ENCODE data around the gene LASP1NB.

The LASP1NB gene

DNA sequence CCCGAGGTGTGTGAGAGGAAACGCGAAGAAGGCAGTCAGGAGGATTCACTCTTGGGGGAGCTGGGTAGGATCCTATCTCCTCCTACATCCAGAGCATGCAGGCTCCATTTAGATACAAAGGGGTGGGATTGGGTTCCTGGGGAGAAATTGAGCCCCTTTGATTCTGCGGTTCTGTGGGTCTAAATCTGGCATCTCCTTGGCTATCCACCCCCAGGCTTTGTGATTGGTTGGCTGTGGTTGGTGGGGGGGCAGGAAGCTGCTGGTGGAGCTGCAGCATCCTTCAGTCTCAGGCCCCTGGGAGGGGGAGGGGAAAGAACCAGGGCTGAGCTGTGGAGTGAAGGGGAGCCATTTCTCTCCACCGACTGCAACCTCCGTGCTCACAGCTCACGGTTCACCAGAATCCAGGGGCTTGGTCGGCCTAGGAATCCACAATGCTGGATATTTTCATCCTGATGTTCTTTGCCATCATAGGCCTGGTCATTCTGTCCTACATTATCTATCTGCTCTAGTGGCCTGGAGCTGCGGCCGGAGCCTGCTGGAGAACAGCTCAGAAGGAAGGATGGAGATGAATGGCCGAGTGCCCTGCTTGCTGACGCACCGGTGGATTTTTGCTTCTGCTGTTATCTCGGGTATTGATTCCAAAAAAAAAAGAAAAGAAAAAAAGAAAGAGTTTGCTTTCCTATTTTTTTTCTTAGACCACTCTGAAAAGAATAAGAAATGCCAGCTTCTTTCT, at the start of gene LASP1NB:
Gene LASP1NB (plus strand): TSS at position 352 of the 733 bp plus-strand sequence.
- TF ChIP-seq, protein P1, sequence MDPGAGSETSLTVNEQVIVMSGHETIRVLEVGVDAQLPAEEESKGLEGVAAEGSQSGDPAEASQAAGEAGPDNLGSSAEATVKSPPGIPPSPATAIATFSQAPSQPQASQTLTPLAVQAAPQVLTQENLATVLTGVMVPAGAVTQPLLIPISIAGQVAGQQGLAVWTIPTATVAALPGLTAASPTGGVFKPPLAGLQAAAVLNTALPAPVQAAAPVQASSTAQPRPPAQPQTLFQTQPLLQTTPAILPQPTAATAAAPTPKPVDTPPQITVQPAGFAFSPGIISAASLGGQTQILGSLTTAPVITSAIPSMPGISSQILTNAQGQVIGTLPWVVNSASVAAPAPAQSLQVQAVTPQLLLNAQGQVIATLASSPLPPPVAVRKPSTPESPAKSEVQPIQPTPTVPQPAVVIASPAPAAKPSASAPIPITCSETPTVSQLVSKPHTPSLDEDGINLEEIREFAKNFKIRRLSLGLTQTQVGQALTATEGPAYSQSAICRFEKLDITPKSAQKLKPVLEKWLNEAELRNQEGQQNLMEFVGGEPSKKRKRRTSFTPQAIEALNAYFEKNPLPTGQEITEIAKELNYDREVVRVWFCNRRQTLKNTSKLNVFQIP (CRISPR knock-in tag; IDR thresholded peaks at IDR 0.05; ENCODE audit: borderline replicate concordance, low read depth) = 0 out of 2 replicates have a peak, but pooled peaks have one; percentile 34
- TF ChIP-seq, protein P2, sequence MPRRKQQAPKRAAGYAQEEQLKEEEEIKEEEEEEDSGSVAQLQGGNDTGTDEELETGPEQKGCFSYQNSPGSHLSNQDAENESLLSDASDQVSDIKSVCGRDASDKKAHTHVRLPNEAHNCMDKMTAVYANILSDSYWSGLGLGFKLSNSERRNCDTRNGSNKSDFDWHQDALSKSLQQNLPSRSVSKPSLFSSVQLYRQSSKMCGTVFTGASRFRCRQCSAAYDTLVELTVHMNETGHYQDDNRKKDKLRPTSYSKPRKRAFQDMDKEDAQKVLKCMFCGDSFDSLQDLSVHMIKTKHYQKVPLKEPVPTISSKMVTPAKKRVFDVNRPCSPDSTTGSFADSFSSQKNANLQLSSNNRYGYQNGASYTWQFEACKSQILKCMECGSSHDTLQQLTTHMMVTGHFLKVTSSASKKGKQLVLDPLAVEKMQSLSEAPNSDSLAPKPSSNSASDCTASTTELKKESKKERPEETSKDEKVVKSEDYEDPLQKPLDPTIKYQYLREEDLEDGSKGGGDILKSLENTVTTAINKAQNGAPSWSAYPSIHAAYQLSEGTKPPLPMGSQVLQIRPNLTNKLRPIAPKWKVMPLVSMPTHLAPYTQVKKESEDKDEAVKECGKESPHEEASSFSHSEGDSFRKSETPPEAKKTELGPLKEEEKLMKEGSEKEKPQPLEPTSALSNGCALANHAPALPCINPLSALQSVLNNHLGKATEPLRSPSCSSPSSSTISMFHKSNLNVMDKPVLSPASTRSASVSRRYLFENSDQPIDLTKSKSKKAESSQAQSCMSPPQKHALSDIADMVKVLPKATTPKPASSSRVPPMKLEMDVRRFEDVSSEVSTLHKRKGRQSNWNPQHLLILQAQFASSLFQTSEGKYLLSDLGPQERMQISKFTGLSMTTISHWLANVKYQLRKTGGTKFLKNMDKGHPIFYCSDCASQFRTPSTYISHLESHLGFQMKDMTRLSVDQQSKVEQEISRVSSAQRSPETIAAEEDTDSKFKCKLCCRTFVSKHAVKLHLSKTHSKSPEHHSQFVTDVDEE (CRISPR knock-in tag; IDR thresholded peaks at IDR 0.05) = no peak
- 0 out of 2 replicates have a peak, but pooled peaks have one; percentile 37 for TF ChIP-seq ZFP3 (CRISPR knock-in tag; IDR thresholded peaks at IDR 0.05)
- peak; percentile 81 for ATAC-seq

DNA sequence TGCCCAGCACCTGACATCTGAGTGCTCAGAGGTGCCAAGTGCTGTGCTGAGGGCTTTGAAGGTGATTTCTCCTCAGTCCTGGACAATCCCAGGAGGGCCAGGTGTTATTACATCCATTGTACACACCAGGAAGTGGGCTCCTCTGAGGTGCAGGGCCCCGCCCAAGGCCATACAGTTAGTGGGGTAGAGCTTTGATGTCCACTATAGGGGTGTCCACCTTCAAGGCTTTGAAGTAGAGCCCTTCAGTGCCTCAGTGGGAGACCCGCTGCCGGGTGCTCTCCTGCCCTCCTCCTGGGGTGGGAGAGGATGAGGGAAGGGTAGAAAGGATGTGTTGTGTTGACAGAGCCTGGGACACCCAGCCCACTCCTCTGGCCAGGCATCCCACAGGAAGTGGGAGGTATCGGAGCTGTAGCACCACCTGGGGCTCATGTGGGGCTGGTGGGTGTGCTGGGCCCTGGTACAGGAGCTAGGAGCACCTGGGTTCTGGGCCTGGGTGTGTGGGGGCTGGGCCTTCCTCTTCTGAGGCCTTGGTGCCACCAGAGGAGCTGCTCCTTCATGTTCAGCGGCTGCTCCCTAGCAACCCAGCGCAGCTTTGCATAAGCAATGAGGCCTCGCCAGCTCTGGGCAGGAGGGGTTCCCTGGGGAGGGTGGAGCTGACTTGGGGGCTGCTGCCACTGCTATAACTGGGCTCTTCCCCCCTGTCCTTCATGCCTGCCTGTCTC, 48.1 kb upstream of the LASP1NB start:
- TF ChIP-seq ZFP30 (CRISPR knock-in tag; IDR thresholded peaks at IDR 0.05) (no peak), SNAI2 (CRISPR knock-in tag; IDR thresholded peaks at IDR 0.05) (no peak), ISL1 (CRISPR knock-in tag; IDR thresholded peaks at IDR 0.05) (no peak), ARNTL (CRISPR knock-in tag; IDR thresholded peaks at IDR 0.05; ENCODE audit: borderline replicate concordance, low read depth) (no peak), RARB (CRISPR knock-in tag; IDR thresholded peaks at IDR 0.05) (no peak), TCF4 (CRISPR knock-in tag; IDR thresholded peaks at IDR 0.05; ENCODE audit: borderline replicate concordance) (no peak), ZNF565 (CRISPR knock-in tag; conservative IDR thresholded peaks at IDR 0.05; ENCODE audit: low read depth) (no peak), ZNF70 (CRISPR knock-in tag; IDR thresholded peaks at IDR 0.05) (no peak), PPARA (CRISPR knock-in tag; IDR thresholded peaks at IDR 0.05; ENCODE audit: borderline replicate concordance) (no peak), OSR1 (CRISPR knock-in tag; IDR thresholded peaks at IDR 0.05) (no peak), ZC3H10 (CRISPR knock-in tag; IDR thresholded peaks at IDR 0.05) (no peak), TOX (CRISPR knock-in tag; IDR thresholded peaks at IDR 0.05; ENCODE audit: borderline replicate concordance) (no peak)
- TF ChIP-seq, protein P3, sequence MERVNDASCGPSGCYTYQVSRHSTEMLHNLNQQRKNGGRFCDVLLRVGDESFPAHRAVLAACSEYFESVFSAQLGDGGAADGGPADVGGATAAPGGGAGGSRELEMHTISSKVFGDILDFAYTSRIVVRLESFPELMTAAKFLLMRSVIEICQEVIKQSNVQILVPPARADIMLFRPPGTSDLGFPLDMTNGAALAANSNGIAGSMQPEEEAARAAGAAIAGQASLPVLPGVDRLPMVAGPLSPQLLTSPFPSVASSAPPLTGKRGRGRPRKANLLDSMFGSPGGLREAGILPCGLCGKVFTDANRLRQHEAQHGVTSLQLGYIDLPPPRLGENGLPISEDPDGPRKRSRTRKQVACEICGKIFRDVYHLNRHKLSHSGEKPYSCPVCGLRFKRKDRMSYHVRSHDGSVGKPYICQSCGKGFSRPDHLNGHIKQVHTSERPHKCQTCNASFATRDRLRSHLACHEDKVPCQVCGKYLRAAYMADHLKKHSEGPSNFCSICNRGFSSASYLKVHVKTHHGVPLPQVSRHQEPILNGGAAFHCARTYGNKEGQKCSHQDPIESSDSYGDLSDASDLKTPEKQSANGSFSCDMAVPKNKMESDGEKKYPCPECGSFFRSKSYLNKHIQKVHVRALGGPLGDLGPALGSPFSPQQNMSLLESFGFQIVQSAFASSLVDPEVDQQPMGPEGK (CRISPR knock-in tag; IDR thresholded peaks at IDR 0.05; ENCODE audit: borderline replicate concordance) = no peak
- TF ChIP-seq, protein P2 (CRISPR knock-in tag; IDR thresholded peaks at IDR 0.05) = no peak
- TF ChIP-seq, protein P1 (CRISPR knock-in tag; IDR thresholded peaks at IDR 0.05; ENCODE audit: borderline replicate concordance, low read depth) = no peak
- no peak for ATAC-seq
